ENCODE measurements around the gene SH3BP1. TPM values are rescaled to one million over a fixed set of nuclear protein-coding genes. Genes with fewer than 3 reads are reported as not detected.
A peak's percentile ranks its signal among the peaks of the same experiment; 100 is the strongest.

The SH3BP1 gene
- total RNA-seq, 1 donor from 2014 or later = 34.1 TPM

GRCh38 chr22:37610480-37611129 is 28.9 kb upstream of the SH3BP1 start:
- Histone ChIP-seq H3K36me3 (peaks cover 0 to 1% of the 10 kb centered on the region in 2 donors), H3K27ac (peak overlapping the region; percentile 89)
- DNase-seq (ENCODE audit: extremely low spot score in 2 of 2) = no peak

GRCh38 chr22:37611207-37611606 is 28.3 kb upstream of the SH3BP1 start:
- no peaks in the 10 kb centered on the region for H3K9me3 ChIP-seq
- no peak for DNase-seq (ENCODE audit: extremely low spot score in 2 of 2)
- H3K27me3 ChIP-seq = no peaks in the 10 kb centered on the region
- peaks cover 58% of the 10 kb centered on the region for H3K4me1 ChIP-seq
- H3K27ac ChIP-seq = no peak overlapping the region
- TF ChIP-seq POLR2A (IDR thresholded peaks at IDR 0.05) = no peak
- TF ChIP-seq POLR2AphosphoS5 (IDR thresholded peaks at IDR 0.05; ENCODE audit: insufficient read depth in 1 of 2, low read depth in 1 of 2) = no peak
- TF ChIP-seq CTCF (IDR thresholded peaks at IDR 0.05) = no peak
- H3K36me3 ChIP-seq = peaks cover 0 to 7% of the 10 kb centered on the region in 2 donors
- intact Hi-C loops (cut with DNase I) = no loop called here
- H3K4me3 ChIP-seq = no peak overlapping the region

More at GRCh38 chr22:37610480-37611129, 28.9 kb upstream of the SH3BP1 start:
- no peaks in the 10 kb centered on the region for H3K27me3 ChIP-seq
- intact Hi-C loops (cut with DNase I) = no loop called here
- H3K9me3 ChIP-seq = no peaks in the 10 kb centered on the region
- H3K4me3 ChIP-seq = no peak overlapping the region
- TF ChIP-seq POLR2AphosphoS5 (IDR thresholded peaks at IDR 0.05; ENCODE audit: insufficient read depth in 1 of 2, low read depth in 1 of 2) (peak in 1 of 2 donors; percentile 15), CTCF (IDR thresholded peaks at IDR 0.05) (no peak)
- H3K4me1 ChIP-seq = peaks cover 62% of the 10 kb centered on the region

- peak in 1 of 2 donors; percentile 81 for DNase-seq (ENCODE audit: extremely low spot score in 2 of 2)
- Histone ChIP-seq H3K27ac (no peak overlapping the region), H3K36me3 (peaks cover 0 to 21% of the 10 kb centered on the region in 2 donors), H3K27me3 (no peaks in the 10 kb centered on the region), H3K4me1 (peaks cover 15% of the 10 kb centered on the region), H3K9me3 (no peaks in the 10 kb centered on the region), H3K4me3 (no peak overlapping the region)
- intact Hi-C loops (cut with DNase I) = no loop called here
- TF ChIP-seq POLR2AphosphoS5 (IDR thresholded peaks at IDR 0.05; ENCODE audit: insufficient read depth in 1 of 2, low read depth in 1 of 2) = no peak
- TF ChIP-seq POLR2A (IDR thresholded peaks at IDR 0.05) = no peak
- no peak for TF ChIP-seq CTCF (IDR thresholded peaks at IDR 0.05)
Measured at GRCh38 chr22:37616201-37617083, 23.0 kb upstream of the SH3BP1 start.

GRCh38 chr22:37617431-37617830 is 22.0 kb upstream of the SH3BP1 start:
- Histone ChIP-seq H3K9me3 (no peaks in the 10 kb centered on the region), H3K36me3 (peaks cover 0 to 24% of the 10 kb centered on the region in 2 donors), H3K27me3 (no peaks in the 10 kb centered on the region), H3K4me3 (no peak overlapping the region), H3K27ac (no peak overlapping the region), H3K4me1 (peaks cover 12% of the 10 kb centered on the region)
- DNase-seq (ENCODE audit: extremely low spot score in 2 of 2) = no peak
- no peak for TF ChIP-seq POLR2AphosphoS5 (IDR thresholded peaks at IDR 0.05; ENCODE audit: insufficient read depth in 1 of 2, low read depth in 1 of 2)
- no peak for TF ChIP-seq CTCF (IDR thresholded peaks at IDR 0.05)
- no peak for TF ChIP-seq POLR2A (IDR thresholded peaks at IDR 0.05)
- intact Hi-C loops (cut with DNase I) = no loop called here
